ENCODE data around the gene EFTUD2.

DNA sequence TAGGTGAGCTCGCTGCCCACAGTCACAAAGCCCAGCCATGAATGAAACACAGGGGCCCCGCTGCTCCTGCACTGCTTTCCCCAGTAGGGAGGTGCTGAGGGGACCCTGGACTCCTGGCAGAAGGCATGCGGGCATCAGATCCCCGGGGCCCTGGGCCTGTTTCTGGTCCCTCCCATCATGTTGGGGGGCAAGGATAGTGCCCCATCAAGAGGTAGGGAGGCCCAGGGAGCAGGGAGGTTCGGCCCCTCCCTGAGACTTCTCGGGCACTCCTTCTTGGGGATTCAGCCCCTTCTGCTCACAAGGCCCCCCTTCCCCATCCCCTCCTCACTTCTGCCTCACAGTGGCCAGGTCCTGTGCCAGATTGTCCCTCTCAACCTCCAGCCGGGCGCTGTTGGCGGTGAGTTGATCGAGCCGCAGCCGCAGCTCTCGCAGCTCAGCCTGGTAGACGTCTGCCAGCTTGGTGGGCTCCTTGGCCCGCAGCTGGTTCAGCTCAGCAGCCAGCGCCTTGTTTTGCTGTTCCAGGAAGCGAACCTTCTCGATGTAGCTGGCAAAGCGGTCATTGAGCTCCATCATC, 15.5 kb upstream of the EFTUD2 start:
- TF ChIP-seq EP300 (IDR thresholded peaks at IDR 0.05; ENCODE audit: low read depth) = no peak
- TF ChIP-seq POLR2AphosphoS5 (IDR thresholded peaks at IDR 0.05) = no peak
- TF ChIP-seq POLR2A (IDR thresholded peaks at IDR 0.05) = no peak
- TF ChIP-seq, protein P1, sequence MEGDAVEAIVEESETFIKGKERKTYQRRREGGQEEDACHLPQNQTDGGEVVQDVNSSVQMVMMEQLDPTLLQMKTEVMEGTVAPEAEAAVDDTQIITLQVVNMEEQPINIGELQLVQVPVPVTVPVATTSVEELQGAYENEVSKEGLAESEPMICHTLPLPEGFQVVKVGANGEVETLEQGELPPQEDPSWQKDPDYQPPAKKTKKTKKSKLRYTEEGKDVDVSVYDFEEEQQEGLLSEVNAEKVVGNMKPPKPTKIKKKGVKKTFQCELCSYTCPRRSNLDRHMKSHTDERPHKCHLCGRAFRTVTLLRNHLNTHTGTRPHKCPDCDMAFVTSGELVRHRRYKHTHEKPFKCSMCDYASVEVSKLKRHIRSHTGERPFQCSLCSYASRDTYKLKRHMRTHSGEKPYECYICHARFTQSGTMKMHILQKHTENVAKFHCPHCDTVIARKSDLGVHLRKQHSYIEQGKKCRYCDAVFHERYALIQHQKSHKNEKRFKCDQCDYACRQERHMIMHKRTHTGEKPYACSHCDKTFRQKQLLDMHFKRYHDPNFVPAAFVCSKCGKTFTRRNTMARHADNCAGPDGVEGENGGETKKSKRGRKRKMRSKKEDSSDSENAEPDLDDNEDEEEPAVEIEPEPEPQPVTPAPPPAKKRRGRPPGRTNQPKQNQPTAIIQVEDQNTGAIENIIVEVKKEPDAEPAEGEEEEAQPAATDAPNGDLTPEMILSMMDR (IDR thresholded peaks at IDR 0.05) = no peak
